ENCODE data around the gene CCNB1IP1.
A peak's percentile ranks its signal among the peaks of the same experiment; 100 is the strongest.
"Not testable (repeated sequence)": the region's sequence is repeated elsewhere in the genome, so short reads cannot be mapped to it uniquely, and the experiment has no call there.

The CCNB1IP1 gene

GRCh38 chr14:20295067-20295466, 38.0 kb downstream of the CCNB1IP1 start:
- H3K27me3 ChIP-seq (replicated peaks; ENCODE audit: control insufficient read depth, insufficient read depth, low read length) = no peaks in the 10 kb centered on the region
- DNase-seq (ENCODE audit: low read depth) = no peak
- H3K9ac ChIP-seq (ENCODE audit: low read length) = no peak overlapping the region
- no peak overlapping the region for H3K4me3 ChIP-seq (ENCODE audit: low read length)
- H3K9me3 ChIP-seq (ENCODE audit: control insufficient read depth, low read length) = no peaks in the 10 kb centered on the region
- no peaks in the 10 kb centered on the region for H3K4me1 ChIP-seq (ENCODE audit: control insufficient read depth, insufficient read depth, low read length)
- H3K36me3 ChIP-seq (ENCODE audit: control insufficient read depth, insufficient read depth, low read length, severe bottlenecking) = peaks cover 84% of the 10 kb centered on the region

GRCh38 chr14:20294636-20295035, 38.4 kb downstream of the CCNB1IP1 start:
- no peaks in the 10 kb centered on the region for H3K27me3 ChIP-seq (replicated peaks; ENCODE audit: control insufficient read depth, insufficient read depth, low read length)
- no peak for DNase-seq (ENCODE audit: low read depth)
- peaks cover 87% of the 10 kb centered on the region for H3K36me3 ChIP-seq (ENCODE audit: control insufficient read depth, insufficient read depth, low read length, severe bottlenecking)
- H3K4me3 ChIP-seq (ENCODE audit: low read length) = no peak overlapping the region
- no peaks in the 10 kb centered on the region for H3K4me1 ChIP-seq (ENCODE audit: control insufficient read depth, insufficient read depth, low read length)
- H3K9me3 ChIP-seq (ENCODE audit: control insufficient read depth, low read length) = no peaks in the 10 kb centered on the region
- no peak overlapping the region for H3K9ac ChIP-seq (ENCODE audit: low read length)

DNA sequence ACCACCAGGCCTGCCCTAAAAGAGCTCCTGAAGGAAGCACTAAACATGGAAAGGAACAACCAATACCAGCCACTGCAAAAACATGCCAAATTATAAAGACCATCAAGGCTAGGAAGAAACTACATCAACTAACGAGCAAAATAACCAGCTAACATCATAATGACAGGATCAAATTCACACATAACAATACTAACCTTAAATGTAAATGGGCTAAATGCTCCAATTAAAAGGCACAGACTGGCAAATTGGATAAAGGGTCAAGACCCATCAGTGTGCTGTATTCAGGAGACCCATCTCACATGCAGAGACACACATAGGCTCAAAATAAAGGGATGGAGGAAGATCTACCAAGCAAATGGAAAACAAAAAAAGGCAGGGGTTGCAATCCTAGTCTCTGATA, 51.1 kb downstream of the CCNB1IP1 start:
- not testable (repeated sequence) for H3K27me3 ChIP-seq (replicated peaks; ENCODE audit: control insufficient read depth, insufficient read depth, low read length); H3K9me3 ChIP-seq (ENCODE audit: control insufficient read depth, low read length); H3K9ac ChIP-seq (ENCODE audit: low read length); H3K36me3 ChIP-seq (ENCODE audit: control insufficient read depth, insufficient read depth, low read length, severe bottlenecking); H3K4me1 ChIP-seq (ENCODE audit: control insufficient read depth, insufficient read depth, low read length); H3K4me3 ChIP-seq (ENCODE audit: low read length); DNase-seq (ENCODE audit: low read depth)

DNA sequence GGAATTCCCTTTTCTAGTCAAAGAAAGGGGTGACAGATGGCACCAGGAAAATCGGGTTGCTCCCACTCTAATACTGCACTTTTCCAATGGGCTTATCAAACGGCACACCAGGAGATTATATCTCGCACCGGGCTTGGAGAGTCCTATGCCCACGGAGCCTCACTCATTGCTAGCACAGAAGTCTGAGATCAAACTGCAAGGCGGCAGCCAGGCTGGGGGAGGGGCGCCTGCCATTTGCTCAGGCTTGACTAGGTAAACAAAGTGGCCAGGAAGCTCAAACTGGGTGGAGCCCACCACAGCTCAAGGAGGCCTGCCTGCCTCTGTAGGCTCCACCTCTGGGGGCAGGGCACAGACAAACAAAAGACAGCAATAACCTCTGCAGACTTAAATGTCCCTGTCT, 52.8 kb downstream of the CCNB1IP1 start:
- H3K9me3 ChIP-seq (ENCODE audit: control insufficient read depth, low read length); H3K4me3 ChIP-seq (ENCODE audit: low read length); H3K4me1 ChIP-seq (ENCODE audit: control insufficient read depth, insufficient read depth, low read length); H3K36me3 ChIP-seq (ENCODE audit: control insufficient read depth, insufficient read depth, low read length, severe bottlenecking); DNase-seq (ENCODE audit: low read depth); H3K9ac ChIP-seq (ENCODE audit: low read length); H3K27me3 ChIP-seq (replicated peaks; ENCODE audit: control insufficient read depth, insufficient read depth, low read length): not testable (repeated sequence)

DNA sequence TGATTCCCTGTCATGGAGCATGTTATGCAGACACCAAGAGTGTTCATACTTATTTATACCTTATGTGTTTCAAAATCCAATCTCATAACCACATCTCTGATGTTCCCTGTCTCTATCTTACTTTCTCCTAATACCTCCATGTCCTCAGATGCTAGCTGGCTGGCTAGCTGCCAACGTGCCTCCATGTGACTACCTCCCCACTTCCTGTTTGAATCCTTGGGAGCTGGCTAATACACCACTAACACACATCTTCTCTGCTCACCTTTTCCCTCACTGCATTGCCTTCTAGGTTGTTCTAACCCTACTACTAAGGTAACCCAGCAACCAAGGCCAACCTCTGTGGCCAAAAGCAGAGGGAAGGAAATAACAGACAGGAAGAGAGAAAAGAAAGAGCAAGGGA, 54.7 kb downstream of the CCNB1IP1 start:
- Histone ChIP-seq H3K27me3 (replicated peaks; ENCODE audit: control insufficient read depth, insufficient read depth, low read length) (no peaks in the 10 kb centered on the region), H3K9ac (ENCODE audit: low read length) (no peak overlapping the region), H3K4me3 (ENCODE audit: low read length) (no peak overlapping the region), H3K9me3 (ENCODE audit: control insufficient read depth, low read length) (peaks cover 5% of the 10 kb centered on the region), H3K4me1 (ENCODE audit: control insufficient read depth, insufficient read depth, low read length) (no peaks in the 10 kb centered on the region), H3K36me3 (ENCODE audit: control insufficient read depth, insufficient read depth, low read length, severe bottlenecking) (no peaks in the 10 kb centered on the region)
- no peak for DNase-seq (ENCODE audit: low read depth)

- Histone ChIP-seq H3K9me3 (ENCODE audit: control insufficient read depth, low read length) (peaks cover 5% of the 10 kb centered on the region), H3K4me1 (ENCODE audit: control insufficient read depth, insufficient read depth, low read length) (no peaks in the 10 kb centered on the region)
- no peak for DNase-seq (ENCODE audit: low read depth)
These were observed 55.7 kb downstream of the CCNB1IP1 start for GRCh38 chr14:20277409-20277808.

GRCh38 chr14:20274062-20274461, 59.0 kb downstream of the CCNB1IP1 start:
- H3K4me1 ChIP-seq (ENCODE audit: control insufficient read depth, insufficient read depth, low read length) = no peaks in the 10 kb centered on the region
- H3K27me3 ChIP-seq (replicated peaks; ENCODE audit: control insufficient read depth, insufficient read depth, low read length) = no peaks in the 10 kb centered on the region
- no peak for DNase-seq (ENCODE audit: low read depth)
- no peaks in the 10 kb centered on the region for H3K36me3 ChIP-seq (ENCODE audit: control insufficient read depth, insufficient read depth, low read length, severe bottlenecking)
- peaks cover 5% of the 10 kb centered on the region for H3K9me3 ChIP-seq (ENCODE audit: control insufficient read depth, low read length)
- no peak overlapping the region for H3K9ac ChIP-seq (ENCODE audit: low read length)
- no peak overlapping the region for H3K4me3 ChIP-seq (ENCODE audit: low read length)

More at GRCh38 chr14:20277409-20277808, 55.7 kb downstream of the CCNB1IP1 start:
- Histone ChIP-seq H3K4me3 (ENCODE audit: low read length) (no peak overlapping the region), H3K9ac (ENCODE audit: low read length) (no peak overlapping the region), H3K27me3 (replicated peaks; ENCODE audit: control insufficient read depth, insufficient read depth, low read length) (no peaks in the 10 kb centered on the region), H3K36me3 (ENCODE audit: control insufficient read depth, insufficient read depth, low read length, severe bottlenecking) (no peaks in the 10 kb centered on the region)

DNA sequence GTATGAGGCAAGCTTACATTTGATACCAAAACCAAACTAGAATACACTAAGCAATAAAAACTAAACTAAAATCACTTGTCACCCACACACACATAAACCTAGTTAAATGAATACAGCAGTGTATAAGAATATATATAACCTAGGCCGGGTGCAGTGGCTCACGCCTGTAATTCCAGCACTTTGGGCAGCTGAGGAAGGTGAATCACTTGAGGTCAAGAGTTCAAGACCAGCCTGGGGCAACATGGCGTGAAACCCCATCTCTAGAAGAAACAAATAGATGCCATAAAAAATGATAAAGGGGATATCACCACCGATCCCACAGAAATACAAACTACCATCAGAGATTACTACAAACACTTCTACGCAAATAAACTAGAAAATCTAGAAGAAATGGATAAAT, 68.7 kb downstream of the CCNB1IP1 start:
- not testable (repeated sequence) for H3K9ac ChIP-seq (ENCODE audit: low read length); DNase-seq (ENCODE audit: low read depth); H3K27me3 ChIP-seq (replicated peaks; ENCODE audit: control insufficient read depth, insufficient read depth, low read length); H3K4me3 ChIP-seq (ENCODE audit: low read length); H3K9me3 ChIP-seq (ENCODE audit: control insufficient read depth, low read length); H3K36me3 ChIP-seq (ENCODE audit: control insufficient read depth, insufficient read depth, low read length, severe bottlenecking)
- peaks cover 11% of the 10 kb centered on the region for H3K4me1 ChIP-seq (ENCODE audit: control insufficient read depth, insufficient read depth, low read length)

GRCh38 chr14:20262642-20263128, 70.4 kb downstream of the CCNB1IP1 start:
- no peaks in the 10 kb centered on the region for H3K9me3 ChIP-seq (ENCODE audit: control insufficient read depth, low read length)
- no peak overlapping the region for H3K4me3 ChIP-seq (ENCODE audit: low read length)
- no peaks in the 10 kb centered on the region for H3K36me3 ChIP-seq (ENCODE audit: control insufficient read depth, insufficient read depth, low read length, severe bottlenecking)
- peak; percentile 15 for DNase-seq (ENCODE audit: low read depth)
- H3K4me1 ChIP-seq (ENCODE audit: control insufficient read depth, insufficient read depth, low read length) = peaks cover 11% of the 10 kb centered on the region
- H3K9ac ChIP-seq (ENCODE audit: low read length) = no peak overlapping the region
- H3K27me3 ChIP-seq (replicated peaks; ENCODE audit: control insufficient read depth, insufficient read depth, low read length) = no peaks in the 10 kb centered on the region
